Chondrocyte (in vitro differentiated cells): ENCODE measurements around the gene LCORL. TPM values are rescaled to one million over a fixed set of nuclear protein-coding genes. Genes with fewer than 3 reads are reported as not detected.

Experiments used
- DNase-seq: peaks from one replicate; pipeline ENCODE4 v3.0.0; 2021; ENCODE audit warnings: mixed read lengths, low spot score
- H3K27ac Mint-ChIP-seq: one replicate; pipeline ENCODE4 v1.8.0; 2021; ENCODE audit warnings: mild to moderate bottlenecking, moderate library complexity, mixed read lengths; ENCODE audit not compliant: unreplicated experiment
- H3K27me3 Mint-ChIP-seq: 2 replicates; pipeline ENCODE4 v1.8.0; 2021; ENCODE audit warnings: low read depth, mixed read lengths
- H3K36me3 Mint-ChIP-seq: 2 replicates; pipeline ENCODE4 v1.8.0; 2021; ENCODE audit warnings: low read depth, mixed read lengths
- H3K4me1 Mint-ChIP-seq: 2 replicates; pipeline ENCODE4 v1.8.0; 2021; ENCODE audit warnings: low read depth, mild to moderate bottlenecking, mixed read lengths
- H3K4me3 Mint-ChIP-seq: one replicate; pipeline ENCODE4 v1.8.0; 2021; ENCODE audit warnings: mild to moderate bottlenecking, moderate library complexity, mixed read lengths; ENCODE audit not compliant: unreplicated experiment
- H3K9me3 Mint-ChIP-seq: 2 replicates; pipeline ENCODE4 v1.8.0; 2021; ENCODE audit warnings: low read depth, mixed read lengths
- total RNA-seq: library from RNA; stranded (reverse); gene quantifications from 3 replicates; pipeline ENCODE4 v1.2.1, GENCODE V29; 2021
- TF ChIP-seq, protein P1 (sequence below): fragments of 200-600 bp; sonication (generic); IDR thresholded peaks from 2 replicates; pipeline ENCODE4 v1.5.0; 2021; ENCODE audit warnings: antibody characterized with exemption, mild to moderate bottlenecking, moderate library complexity

LCORL gene
- total RNA-seq, 1 donor from 2014 or later = 8.9 TPM

DNA sequence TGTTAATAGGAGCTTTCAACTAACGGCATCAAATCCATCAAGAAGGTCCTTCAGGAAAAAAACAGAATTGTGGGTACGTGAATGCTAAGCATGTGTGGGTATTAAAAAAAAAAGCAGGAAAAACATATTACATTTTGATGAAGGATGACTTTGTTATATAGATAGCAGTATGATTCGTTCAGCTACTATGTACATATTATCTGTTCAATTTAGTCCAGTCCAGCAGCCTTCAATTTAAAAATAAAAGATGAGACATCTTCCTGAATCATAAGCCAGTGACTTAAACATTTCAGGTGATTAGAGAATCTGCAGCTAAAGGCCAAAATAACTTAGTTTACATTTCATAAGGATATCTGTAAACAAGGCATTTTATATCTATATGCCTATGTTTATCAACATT, 63.4 kb downstream of the LCORL start:
- H3K9me3 Mint-ChIP-seq = peaks cover 6% of the 10 kb centered on the region

DNA sequence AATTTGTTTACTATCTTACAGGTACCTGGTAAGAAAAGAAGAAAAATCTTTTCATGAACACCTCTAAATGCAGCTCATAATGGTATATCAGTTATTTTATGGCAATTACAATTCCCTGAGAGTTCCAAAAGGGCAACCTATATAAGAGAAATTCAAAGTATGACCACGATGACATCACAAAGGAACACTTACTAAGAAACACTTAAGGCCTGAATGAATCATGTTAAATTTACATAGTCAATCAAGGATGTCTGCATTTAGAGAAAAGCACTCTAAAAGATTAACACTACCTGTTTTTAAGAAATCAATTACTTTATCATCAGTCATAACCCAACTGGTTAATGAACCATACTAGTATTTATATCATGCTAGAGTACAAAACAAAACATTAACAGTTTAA, 63.9 kb downstream of the LCORL start:
- TF ChIP-seq, protein P1, sequence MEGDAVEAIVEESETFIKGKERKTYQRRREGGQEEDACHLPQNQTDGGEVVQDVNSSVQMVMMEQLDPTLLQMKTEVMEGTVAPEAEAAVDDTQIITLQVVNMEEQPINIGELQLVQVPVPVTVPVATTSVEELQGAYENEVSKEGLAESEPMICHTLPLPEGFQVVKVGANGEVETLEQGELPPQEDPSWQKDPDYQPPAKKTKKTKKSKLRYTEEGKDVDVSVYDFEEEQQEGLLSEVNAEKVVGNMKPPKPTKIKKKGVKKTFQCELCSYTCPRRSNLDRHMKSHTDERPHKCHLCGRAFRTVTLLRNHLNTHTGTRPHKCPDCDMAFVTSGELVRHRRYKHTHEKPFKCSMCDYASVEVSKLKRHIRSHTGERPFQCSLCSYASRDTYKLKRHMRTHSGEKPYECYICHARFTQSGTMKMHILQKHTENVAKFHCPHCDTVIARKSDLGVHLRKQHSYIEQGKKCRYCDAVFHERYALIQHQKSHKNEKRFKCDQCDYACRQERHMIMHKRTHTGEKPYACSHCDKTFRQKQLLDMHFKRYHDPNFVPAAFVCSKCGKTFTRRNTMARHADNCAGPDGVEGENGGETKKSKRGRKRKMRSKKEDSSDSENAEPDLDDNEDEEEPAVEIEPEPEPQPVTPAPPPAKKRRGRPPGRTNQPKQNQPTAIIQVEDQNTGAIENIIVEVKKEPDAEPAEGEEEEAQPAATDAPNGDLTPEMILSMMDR = no peak
- H3K27me3 Mint-ChIP-seq = no peaks in the 10 kb centered on the region
- H3K4me1 Mint-ChIP-seq = peaks cover 24% of the 10 kb centered on the region
- H3K9me3 Mint-ChIP-seq = peaks cover 8% of the 10 kb centered on the region
- H3K4me3 Mint-ChIP-seq = no peak overlapping the region
- peaks cover 17% of the 10 kb centered on the region for H3K36me3 Mint-ChIP-seq
- no peak overlapping the region for H3K27ac Mint-ChIP-seq
- DNase-seq = no peak

More for the DNA sequence above, 63.4 kb downstream of the LCORL start:
- TF ChIP-seq, protein P1 = no peak
- Mint-ChIP-seq H3K4me1 (peaks cover 25% of the 10 kb centered on the region), H3K27ac (no peak overlapping the region), H3K27me3 (no peaks in the 10 kb centered on the region), H3K36me3 (peaks cover 15% of the 10 kb centered on the region), H3K4me3 (no peak overlapping the region)
- no peak for DNase-seq

DNA sequence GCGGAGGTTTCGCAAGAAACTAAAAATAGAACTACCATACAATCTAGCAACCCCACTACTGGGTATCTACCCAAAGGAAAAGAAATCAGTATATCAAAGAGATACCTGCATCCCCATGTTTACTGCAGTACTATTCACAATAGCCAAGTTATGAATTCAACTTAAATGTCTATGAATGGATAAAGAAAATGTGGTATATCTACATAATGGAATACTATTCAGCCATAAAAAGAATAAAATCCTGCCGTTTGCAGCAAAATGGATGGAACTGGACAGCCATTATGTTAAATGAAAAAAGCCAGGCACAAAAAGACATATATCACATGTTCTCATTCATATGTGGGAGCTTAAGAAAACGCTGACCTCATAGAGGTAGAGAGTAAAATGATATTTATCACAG, 65.3 kb downstream of the LCORL start:
- TF ChIP-seq, protein P1 = no peak
- peaks cover 17% of the 10 kb centered on the region for H3K36me3 Mint-ChIP-seq
- no peak for DNase-seq
- no peaks in the 10 kb centered on the region for H3K27me3 Mint-ChIP-seq
- no peak overlapping the region for H3K27ac Mint-ChIP-seq
- peaks cover 15% of the 10 kb centered on the region for H3K4me1 Mint-ChIP-seq
- H3K9me3 Mint-ChIP-seq = peaks cover 8% of the 10 kb centered on the region
- H3K4me3 Mint-ChIP-seq = no peak overlapping the region

DNA sequence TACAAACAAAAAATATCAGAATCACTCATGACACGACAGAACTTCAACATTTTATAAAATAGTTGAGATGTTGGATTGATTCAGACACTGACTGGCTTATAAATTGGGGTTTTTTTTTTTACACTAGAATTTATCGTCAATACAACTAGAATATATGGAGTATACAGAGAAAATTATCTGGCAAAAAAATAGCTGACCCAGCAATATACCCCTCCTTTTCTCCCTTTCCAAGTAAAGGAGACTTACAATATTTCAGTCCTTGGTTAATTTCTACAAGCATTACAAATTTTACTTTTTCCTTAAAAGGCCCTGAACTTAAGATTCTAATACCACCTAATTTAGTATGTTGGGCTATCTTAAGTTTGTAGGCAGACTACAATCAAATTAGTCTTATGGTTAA, 76.3 kb downstream of the LCORL start:
- no peaks in the 10 kb centered on the region for H3K27me3 Mint-ChIP-seq
- H3K27ac Mint-ChIP-seq = no peak overlapping the region
- peaks cover 1% of the 10 kb centered on the region for H3K36me3 Mint-ChIP-seq

DNA sequence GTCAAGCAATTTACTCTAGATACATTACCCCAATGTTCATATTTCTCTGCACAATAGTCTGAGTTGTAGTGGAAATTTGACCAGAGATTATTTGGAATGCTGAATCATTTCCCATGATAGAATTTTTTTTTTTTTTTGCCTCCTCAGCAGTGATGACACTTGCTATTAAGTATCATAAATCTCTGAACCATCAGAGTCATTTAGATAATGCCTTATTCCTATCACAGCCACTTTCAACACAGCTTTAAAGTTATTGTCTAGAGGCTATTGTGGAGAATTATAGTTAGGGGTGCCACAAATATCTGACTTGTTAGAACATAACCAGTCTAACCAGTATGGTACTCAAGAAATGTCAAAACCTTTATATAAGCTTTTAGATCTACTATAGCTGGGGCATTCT, 79.8 kb downstream of the LCORL start:
- Mint-ChIP-seq H3K36me3 (peaks cover 1% of the 10 kb centered on the region), H3K4me1 (peaks cover 9% of the 10 kb centered on the region), H3K4me3 (no peak overlapping the region), H3K27me3 (no peaks in the 10 kb centered on the region), H3K9me3 (no peaks in the 10 kb centered on the region), H3K27ac (no peak overlapping the region)
- DNase-seq = no peak
- TF ChIP-seq, protein P1 = no peak

More for the DNA sequence above, 76.3 kb downstream of the LCORL start:
- no peak for DNase-seq
- Mint-ChIP-seq H3K9me3 (no peaks in the 10 kb centered on the region), H3K4me3 (no peak overlapping the region), H3K4me1 (peaks cover 11% of the 10 kb centered on the region)
- TF ChIP-seq, protein P1 = no peak
